H9 (cell line): Measurements from ENCODE around the gene NXPH1. TPM values are rescaled to one million over a fixed set of nuclear protein-coding genes. Genes with fewer than 3 reads are reported as not detected.

ENCODE experiments used
- DNase-seq: peaks from one replicate; pipeline ENCODE4 v3.0.0-alpha.2; 2017
- H2AFZ ChIP-seq: one replicate; pipeline ENCODE4 v1.6.1; 2013; ENCODE audit warnings: mild to moderate bottlenecking, low read length, control low read depth, moderate library complexity
- H2AK5ac ChIP-seq: 2 replicates; pipeline ENCODE4 v1.6.1; 2013; ENCODE audit warnings: low read length, control low read depth, mixed read lengths; ENCODE audit not compliant: insufficient read length
- H2BK120ac ChIP-seq: one replicate; pipeline ENCODE4 v1.6.1; 2013; ENCODE audit warnings: low read depth, mild to moderate bottlenecking, low read length, control low read depth, inconsistent platforms; ENCODE audit not compliant: poor library complexity, severe bottlenecking
- H2BK12ac ChIP-seq: 2 replicates; pipeline ENCODE4 v1.6.1; 2013; ENCODE audit warnings: low read length, control low read depth, mixed read lengths, low read depth; ENCODE audit not compliant: insufficient read length
- H2BK15ac ChIP-seq: 2 replicates; pipeline ENCODE4 v1.6.1; 2013; ENCODE audit warnings: low read depth, low read length, control low read depth
- H2BK20ac ChIP-seq: one replicate; pipeline ENCODE4 v1.6.1; 2013; ENCODE audit warnings: low read depth, mild to moderate bottlenecking, low read length, control low read depth, inconsistent platforms; ENCODE audit not compliant: poor library complexity, severe bottlenecking
- H2BK5ac ChIP-seq: 2 replicates; pipeline ENCODE4 v1.6.1; 2013; ENCODE audit warnings: low read length, control low read depth, mixed read lengths; ENCODE audit not compliant: insufficient read length
- H3K14ac ChIP-seq: 2 replicates; pipeline ENCODE4 v1.6.1; 2013; ENCODE audit warnings: low read length, control low read depth; ENCODE audit not compliant: insufficient read depth
- H3K18ac ChIP-seq: 2 replicates; pipeline ENCODE4 v1.6.1; 2013; ENCODE audit warnings: low read depth, mild to moderate bottlenecking, mixed read lengths, low read length, control low read depth; ENCODE audit not compliant: insufficient read length
- H3K23ac ChIP-seq: 2 replicates; pipeline ENCODE4 v1.6.1; 2013; ENCODE audit warnings: low read length, control low read depth, mixed read lengths, low read depth; ENCODE audit not compliant: insufficient read length
- H3K23me2 ChIP-seq: 2 replicates; pipeline ENCODE4 v1.6.1; 2013; ENCODE audit warnings: low read depth, mild to moderate bottlenecking, mixed read lengths, low read length, control low read depth; ENCODE audit not compliant: insufficient read length, poor library complexity, severe bottlenecking
- H3K27ac ChIP-seq: 2 replicates; pipeline ENCODE4 v1.5.1; 2013; ENCODE audit warnings: low read length, control low read depth, mixed read lengths, low read depth; ENCODE audit not compliant: insufficient read length
- H3K27me3 ChIP-seq: 2 replicates; pipeline ENCODE4 v1.6.1; 2013; ENCODE audit warnings: low read length, control low read depth, inconsistent platforms; ENCODE audit not compliant: insufficient read depth
- H3K4ac ChIP-seq: 2 replicates; pipeline ENCODE4 v1.6.1; 2013; ENCODE audit warnings: low read depth, mild to moderate bottlenecking, control low read depth, inconsistent platforms, low read length, moderate library complexity
- H3K4me1 ChIP-seq: 2 replicates; pipeline ENCODE4 v1.6.1; 2013; ENCODE audit warnings: low read length, control low read depth, inconsistent platforms; ENCODE audit not compliant: insufficient read depth
- H3K4me2 ChIP-seq: 2 replicates; pipeline ENCODE4 v1.6.1; 2013; ENCODE audit warnings: low read length, control low read depth, mixed read lengths; ENCODE audit not compliant: insufficient read length, insufficient read depth
- H3K56ac ChIP-seq: 2 replicates; pipeline ENCODE4 v1.6.1; 2013; ENCODE audit warnings: low read depth, mild to moderate bottlenecking, mixed read lengths, low read length, control low read depth; ENCODE audit not compliant: insufficient read length
- H3K79me1 ChIP-seq: 2 replicates; pipeline ENCODE4 v1.6.1; 2013; ENCODE audit warnings: low read depth, mild to moderate bottlenecking, moderate library complexity, low read length, control low read depth, inconsistent platforms; ENCODE audit not compliant: insufficient read depth, poor library complexity, severe bottlenecking
- H3K79me2 ChIP-seq: 2 replicates; pipeline ENCODE4 v1.6.1; 2013; ENCODE audit warnings: low read length, control low read depth, inconsistent platforms; ENCODE audit not compliant: insufficient read depth
- H3K9ac ChIP-seq: 2 replicates; pipeline ENCODE4 v1.6.1; 2013; ENCODE audit warnings: low read length, control low read depth, mixed read lengths; ENCODE audit not compliant: insufficient read length; ENCODE audit errors: extremely low read depth
- H3K9me3 ChIP-seq: one replicate; pipeline ENCODE4 v1.6.1; 2013; ENCODE audit warnings: low read depth, low read length, inconsistent platforms; ENCODE audit not compliant: control insufficient read depth
- H3T11ph ChIP-seq: one replicate; pipeline ENCODE4 v1.6.1; 2013; ENCODE audit warnings: mild to moderate bottlenecking, low read length, control low read depth, inconsistent platforms
- H4K20me1 ChIP-seq: one replicate; pipeline ENCODE4 v1.6.1; 2013; ENCODE audit not compliant: control insufficient read depth, insufficient read length, insufficient read depth
- H4K5ac ChIP-seq: 2 replicates; pipeline ENCODE4 v1.6.1; 2013; ENCODE audit warnings: low read depth, mild to moderate bottlenecking, mixed read lengths, low read length, control low read depth; ENCODE audit not compliant: insufficient read length
- H4K8ac ChIP-seq: replicated peaks from 2 replicates; pipeline ENCODE4 v1.6.1; 2013; ENCODE audit warnings: low read length, control low read depth, mixed read lengths, low read depth; ENCODE audit not compliant: insufficient read length
- H4K91ac ChIP-seq: 2 replicates; pipeline ENCODE4 v1.6.1; 2013; ENCODE audit warnings: low read depth, mild to moderate bottlenecking, moderate library complexity, mixed read lengths, low read length, control low read depth; ENCODE audit not compliant: insufficient read length
- H3K27ac Mint-ChIP-seq, 3 experiments: 2 replicates in 2 of 3; 3 replicates in 1 of 3; pipeline ENCODE4 v1.8.0; 2020 to 2021; ENCODE audit warnings: mixed read lengths in 3 of 3, mild to moderate bottlenecking in 1 of 3, moderate library complexity in 1 of 3
- H3K27me3 Mint-ChIP-seq: 2 replicates; pipeline ENCODE4 v1.8.0; 2021; ENCODE audit warnings: low read depth, mild to moderate bottlenecking, moderate library complexity, mixed read lengths
- H3K36me3 Mint-ChIP-seq, 3 experiments: 2 replicates in 2 of 3; 3 replicates in 1 of 3; pipeline ENCODE4 v1.8.0; 2020 to 2021; ENCODE audit warnings: low read depth in 3 of 3, mixed read lengths in 3 of 3; ENCODE audit not compliant: insufficient read depth in 1 of 3
- H3K4me1 Mint-ChIP-seq, 2 experiments: 2 replicates each; pipeline ENCODE4 v1.8.0; 2020; ENCODE audit warnings: mixed read lengths in 2 of 2
- H3K4me3 Mint-ChIP-seq, 2 experiments: 2 replicates in 1 of 2; 3 replicates in 1 of 2; pipeline ENCODE4 v1.8.0; 2020 to 2021; ENCODE audit warnings: mild to moderate bottlenecking in 2 of 2, mixed read lengths in 2 of 2, moderate library complexity in 1 of 2
- H3K9me3 Mint-ChIP-seq, 2 experiments: 2 replicates in 1 of 2; 3 replicates in 1 of 2; pipeline ENCODE4 v1.8.0; 2020; ENCODE audit warnings: mild to moderate bottlenecking in 2 of 2, mixed read lengths in 2 of 2, moderate library complexity in 1 of 2
- WGBS: extraction: QIAGEN DNeasy Blood & Tissue Kit; methylation state at CpG from one replicate; pipeline ENCODE4 v1.1.7; 2013; ENCODE audit warnings: missing lambda C conversion rate, low lambda C conversion rate, mixed read lengths; ENCODE audit not compliant: insufficient read length; ENCODE audit errors: extremely low coverage; 5-methylcytosine and 5-hydroxymethylcytosine counted together
- total RNA-seq: library from RNA; stranded (reverse); gene quantifications from 2 replicates; pipeline ENCODE4 v1.2.1, GENCODE V29; 2021
- TF ChIP-seq, protein P1 (sequence below): fragments of 200-600 bp; sonication (generic); conservative IDR thresholded peaks from 3 replicates; pipeline ENCODE4 v1.8.0; 2021; ENCODE audit warnings: antibody characterized with exemption, mild to moderate bottlenecking

Gene NXPH1
- total RNA-seq, 1 experiment from 2014 or later, result 0.15 TPM

DNA sequence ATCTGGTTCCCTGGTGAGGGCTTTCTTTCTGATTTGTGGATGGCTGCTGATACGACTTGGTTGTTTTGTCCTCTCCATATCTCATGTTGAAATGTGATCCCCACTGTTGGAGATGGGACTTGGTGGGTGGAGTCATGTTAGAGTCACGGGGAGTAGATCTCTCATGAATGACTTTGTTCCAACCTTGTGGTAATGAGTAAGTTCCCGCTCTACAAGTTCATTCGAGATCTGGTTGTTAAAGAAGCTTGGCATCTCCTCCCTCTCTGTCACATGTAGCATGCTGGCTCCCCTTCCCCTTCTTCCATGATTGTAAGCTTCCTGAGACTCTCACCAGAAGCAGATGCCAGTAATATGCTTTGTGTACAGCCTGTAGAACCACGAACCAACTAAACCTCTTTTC, 37.1 kb upstream of the NXPH1 start:
- H3K56ac ChIP-seq, result no peak overlapping the region
- H2BK12ac ChIP-seq, result no peak overlapping the region
- no peak overlapping the region for H2AK5ac ChIP-seq
- H3K4me3 Mint-ChIP-seq, result no peak overlapping the region
- no peak overlapping the region for H3T11ph ChIP-seq
- H3K4me1 ChIP-seq, result no peaks in the 10 kb centered on the region
- no peak overlapping the region for H2BK120ac ChIP-seq
- no peaks in the 10 kb centered on the region for H3K79me1 ChIP-seq
- DNase-seq, result no peak
- H3K4me2 ChIP-seq, result no peak overlapping the region
- H2BK15ac ChIP-seq, result no peak overlapping the region
- no peak overlapping the region for H3K4ac ChIP-seq
- no peaks in the 10 kb centered on the region for H3K9me3 ChIP-seq
- no peaks in the 10 kb centered on the region for H4K20me1 ChIP-seq
- H3K27ac Mint-ChIP-seq, result no peak overlapping the region
- H3K36me3 Mint-ChIP-seq, result no peaks in the 10 kb centered on the region
- H3K9me3 Mint-ChIP-seq, result no peaks in the 10 kb centered on the region
- H3K14ac ChIP-seq, result no peak overlapping the region
- H2AFZ ChIP-seq, result no peak overlapping the region
- WGBS, result no CpG with 5 or more reads among the region's 5 CpGs
- no peaks in the 10 kb centered on the region for H3K79me2 ChIP-seq
- H3K27me3 Mint-ChIP-seq, result no peaks in the 10 kb centered on the region; the same call in 1 of the 2 replicates
- no peaks in the 10 kb centered on the region for H3K23me2 ChIP-seq
- H4K5ac ChIP-seq, result no peak overlapping the region
- no peaks in the 10 kb centered on the region for H3K27me3 ChIP-seq
- no peak overlapping the region for H2BK20ac ChIP-seq
- H3K18ac ChIP-seq, result no peak overlapping the region
- H3K9ac ChIP-seq, result no peak overlapping the region
- TF ChIP-seq, protein P1, sequence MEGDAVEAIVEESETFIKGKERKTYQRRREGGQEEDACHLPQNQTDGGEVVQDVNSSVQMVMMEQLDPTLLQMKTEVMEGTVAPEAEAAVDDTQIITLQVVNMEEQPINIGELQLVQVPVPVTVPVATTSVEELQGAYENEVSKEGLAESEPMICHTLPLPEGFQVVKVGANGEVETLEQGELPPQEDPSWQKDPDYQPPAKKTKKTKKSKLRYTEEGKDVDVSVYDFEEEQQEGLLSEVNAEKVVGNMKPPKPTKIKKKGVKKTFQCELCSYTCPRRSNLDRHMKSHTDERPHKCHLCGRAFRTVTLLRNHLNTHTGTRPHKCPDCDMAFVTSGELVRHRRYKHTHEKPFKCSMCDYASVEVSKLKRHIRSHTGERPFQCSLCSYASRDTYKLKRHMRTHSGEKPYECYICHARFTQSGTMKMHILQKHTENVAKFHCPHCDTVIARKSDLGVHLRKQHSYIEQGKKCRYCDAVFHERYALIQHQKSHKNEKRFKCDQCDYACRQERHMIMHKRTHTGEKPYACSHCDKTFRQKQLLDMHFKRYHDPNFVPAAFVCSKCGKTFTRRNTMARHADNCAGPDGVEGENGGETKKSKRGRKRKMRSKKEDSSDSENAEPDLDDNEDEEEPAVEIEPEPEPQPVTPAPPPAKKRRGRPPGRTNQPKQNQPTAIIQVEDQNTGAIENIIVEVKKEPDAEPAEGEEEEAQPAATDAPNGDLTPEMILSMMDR, result no peak
- no peak overlapping the region for H3K23ac ChIP-seq
- no peak overlapping the region for H4K91ac ChIP-seq
- no peak overlapping the region for H2BK5ac ChIP-seq
- H4K8ac ChIP-seq, result no peak overlapping the region
- H3K4me1 Mint-ChIP-seq, result peaks cover 4 to 8% of the 10 kb centered on the region in 2 experiments
- no peak overlapping the region for H3K27ac ChIP-seq
